B cell (primary cell): Measurements from ENCODE around the gene FGFR3. TPM values are rescaled to one million over a fixed set of nuclear protein-coding genes. Genes with fewer than 3 reads are reported as not detected.

Source experiments
- ATAC-seq: fragments of 200-7000 bp; cut with Tn5 transposase; one replicate; pipeline ENCODE4 v1.10.0; 2021; ENCODE audit warnings: low read depth, mild to moderate bottlenecking, moderate number of reproducible peaks, moderate library complexity
- CTCF ChIA-PET: fragments of 350-600 bp; sonication (Branson Sonifier 250); formaldehyde crosslinking; loops from one replicate; lab custom pipeline; 2021; ENCODE audit warnings: antibody characterized with exemption, inconsistent platforms; lab: Charles Lee
- POLR2A ChIA-PET: fragments of 350-600 bp; sonication (Branson Sonifier 250); formaldehyde crosslinking; loops from one replicate; lab custom pipeline; 2021; ENCODE audit warnings: antibody characterized with exemption; lab: Charles Lee
- DNase-seq: peaks from one replicate; pipeline ENCODE4 v3.0.0; 2013
- H2AFZ ChIP-seq: 2 replicates; pipeline ENCODE4 v1.6.1; 2012; ENCODE audit warnings: mild to moderate bottlenecking, low read depth, low read length; ENCODE audit not compliant: insufficient read depth, poor library complexity, severe bottlenecking
- H3K27ac ChIP-seq, 2 donors: 1 replicate in 1 of 2; 2 replicates in 1 of 2; pipeline ENCODE4 v1.5.1; 2012 to 2013; ENCODE audit warnings: low read length in 2 of 2, mild to moderate bottlenecking in 2 of 2, moderate library complexity in 1 of 2
- H3K27me3 ChIP-seq, 4 experiments: fragments of 200-600 bp in 1 of 4; sonication (generic) in 1 of 4; replicated peaks in 1 of 4; 1 replicate in 2 of 4; 2 replicates in 2 of 4; pipeline versions ENCODE4 v1.6.1 to v1.7.0; 2013 to 2016; ENCODE audit warnings: low read length in 3 of 4, mild to moderate bottlenecking in 2 of 4, mixed read lengths in 1 of 4, moderate library complexity in 1 of 4; ENCODE audit not compliant: insufficient read depth in 4 of 4, control insufficient read depth in 3 of 4; ENCODE audit errors: control extremely low read depth in 1 of 4
- H3K36me3 ChIP-seq, 2 experiments: replicated peaks in 1 of 2; 1 replicate in 1 of 2; 2 replicates in 1 of 2; pipeline versions ENCODE4 v1.6.1 to v1.7.1; 2013; ENCODE audit warnings: low read length in 1 of 2; ENCODE audit not compliant: insufficient read depth in 2 of 2, control insufficient read depth in 1 of 2; ENCODE audit errors: control extremely low read depth in 1 of 2, extremely low read depth in 1 of 2
- H3K4me1 ChIP-seq, 2 donors: fragments of 200-600 bp in 1 of 2; sonication (generic) in 1 of 2; 1 replicate in 1 of 2; 2 replicates in 1 of 2; pipeline versions ENCODE4 v1.5.1 to v1.6.1; 2013 to 2017; ENCODE audit warnings: low read length in 2 of 2; ENCODE audit not compliant: control insufficient read depth in 2 of 2, insufficient read depth in 2 of 2
- H3K4me2 ChIP-seq: replicated peaks from 2 replicates; pipeline ENCODE3; 2012; ENCODE audit warnings: mild to moderate bottlenecking, low read depth, low read length; ENCODE audit not compliant: poor library complexity, severe bottlenecking
- H3K4me3 ChIP-seq, 5 experiments: fragments of 200-600 bp in 1 of 5; sonication (generic) in 1 of 5; 1 replicate in 3 of 5; 2 replicates in 2 of 5; pipeline versions ENCODE4 v1.5.1 to v1.7.0; 2011 to 2016; ENCODE audit warnings: low read length in 4 of 5, mild to moderate bottlenecking in 4 of 5, low read depth in 2 of 5, control low read depth in 1 of 5, moderate library complexity in 1 of 5; ENCODE audit not compliant: insufficient read depth in 1 of 5; ENCODE audit errors: control extremely low read depth in 1 of 5, extremely low read depth in 1 of 5
- H3K79me2 ChIP-seq: fragments of 200-600 bp; sonication (generic); one replicate; pipeline ENCODE4 v1.6.0; 2016; ENCODE audit warnings: low read length; ENCODE audit not compliant: control insufficient read depth, insufficient read depth
- H3K9ac ChIP-seq: fragments of 200-600 bp; sonication (generic); 2 replicates; pipeline ENCODE4 v1.6.1; 2017; ENCODE audit warnings: mild to moderate bottlenecking, low read length, moderate library complexity
- H3K9me3 ChIP-seq, 3 donors: one replicate each; pipeline versions ENCODE4 v1.6.1 to v1.7.1; 2013; ENCODE audit warnings: low read length in 2 of 3; ENCODE audit not compliant: control insufficient read depth in 2 of 3, insufficient read depth in 1 of 3; ENCODE audit errors: control extremely low read depth in 1 of 3
- H4K20me1 ChIP-seq: 2 replicates; pipeline ENCODE4 v1.6.0; 2012; ENCODE audit warnings: mild to moderate bottlenecking, low read length; ENCODE audit not compliant: insufficient read depth, control insufficient read depth, poor library complexity, severe bottlenecking
- H3K27ac Mint-ChIP-seq: one replicate; pipeline ENCODE4 v1.8.0; 2021; ENCODE audit warnings: mixed read lengths
- H3K27me3 Mint-ChIP-seq: one replicate; pipeline ENCODE4 v1.8.0; 2021; ENCODE audit warnings: mixed read lengths
- H3K4me1 Mint-ChIP-seq: one replicate; pipeline ENCODE4 v1.8.0; 2021; ENCODE audit warnings: mixed read lengths
- H3K4me3 Mint-ChIP-seq: one replicate; pipeline ENCODE4 v1.8.0; 2021; ENCODE audit warnings: mixed read lengths
- H3K9me3 Mint-ChIP-seq: one replicate; pipeline ENCODE4 v1.8.0; 2022; ENCODE audit warnings: mixed read lengths; ENCODE audit not compliant: insufficient read depth
- EZH2 ChIP-seq: IDR thresholded peaks from 2 replicates; pipeline ENCODE4 v1.6.1; 2012; ENCODE audit warnings: borderline replicate concordance, low read depth, mild to moderate bottlenecking, moderate library complexity, low read length; ENCODE audit not compliant: insufficient read depth, poor library complexity, severe bottlenecking
- WGBS: methylation state at CpG from one replicate; pipeline ENCODE4 v1.1.5; 2013; ENCODE audit warnings: missing lambda C conversion rate; ENCODE audit not compliant: insufficient coverage; 5-methylcytosine and 5-hydroxymethylcytosine counted together
- intact Hi-C: fragments of 100-400 bp; cut with micrococcal nuclease; formaldehyde crosslinking; loops from one replicate; pipeline ENCODE4 v1.10.0; 2022
- polyA plus RNA-seq: library from polyadenylated mRNA; depleted of rRNA; stranded (reverse); fragments of >200 nt; gene quantifications from 2 replicates; pipeline ENCODE4 v1.2.3, GENCODE V29; 2012
- total RNA-seq, 2 donors: library from RNA; stranded (reverse); fragments of 120-200 nt in 1 of 2; gene quantifications; 1 replicate in 1 of 2; 2 replicates in 1 of 2; pipeline versions ENCODE4 v1.2.3 to v1.2.4, GENCODE V29; 2013 to 2022
- TF ChIP-seq, protein P1 (sequence below): fragments of 200-600 bp; IDR thresholded peaks from one replicate; pipeline ENCODE4 v1.8.0; 2022; ENCODE audit warnings: antibody characterized with exemption, mild to moderate bottlenecking

Gene FGFR3
- total and polyA plus RNA-seq, 2 donors (not counting 1 experiment from before 2014, with no cell fraction given) = not detected

DNA sequence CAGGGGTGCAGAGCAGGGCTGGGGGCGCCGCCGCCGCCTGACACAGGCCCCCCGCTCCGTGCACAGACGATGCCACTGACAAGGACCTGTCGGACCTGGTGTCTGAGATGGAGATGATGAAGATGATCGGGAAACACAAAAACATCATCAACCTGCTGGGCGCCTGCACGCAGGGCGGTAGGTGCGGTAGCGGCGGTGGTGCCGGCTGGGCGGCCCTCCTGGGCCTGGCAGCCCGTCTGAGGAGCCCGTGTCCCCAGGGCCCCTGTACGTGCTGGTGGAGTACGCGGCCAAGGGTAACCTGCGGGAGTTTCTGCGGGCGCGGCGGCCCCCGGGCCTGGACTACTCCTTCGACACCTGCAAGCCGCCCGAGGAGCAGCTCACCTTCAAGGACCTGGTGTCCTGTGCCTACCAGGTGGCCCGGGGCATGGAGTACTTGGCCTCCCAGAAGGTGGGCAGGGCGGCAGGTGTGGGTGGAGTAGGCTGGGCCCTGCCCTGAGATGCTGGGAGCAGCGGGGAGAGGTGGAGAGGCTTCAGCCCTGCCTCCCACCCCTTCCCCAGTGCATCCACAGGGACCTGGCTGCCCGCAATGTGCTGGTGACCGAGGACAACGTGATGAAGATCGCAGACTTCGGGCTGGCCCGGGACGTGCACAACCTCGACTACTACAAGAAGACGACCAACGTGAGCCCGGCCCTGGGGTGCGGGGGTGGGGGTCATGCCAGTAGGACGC, 12.6 kb downstream of the FGFR3 start:
- Histone ChIP-seq H3K27ac (no peak overlapping the region), H3K4me1 (no peaks in the 10 kb centered on the region), H4K20me1 (peaks cover 9% of the 10 kb centered on the region), H3K4me3 (no peak overlapping the region), H3K4me2 (no peak overlapping the region), H3K9me3 (no peaks in the 10 kb centered on the region), H3K9ac (no peak overlapping the region), H3K27me3 (no peaks in the 10 kb centered on the region), H2AFZ (no peak overlapping the region), H3K79me2 (no peaks in the 10 kb centered on the region), H3K36me3 (no peaks in the 10 kb centered on the region)
- WGBS = 93% methylated on average over 47 of the region's 47 CpGs
- no peak overlapping the region for H3K4me3 Mint-ChIP-seq
- no peak overlapping the region for H3K27ac Mint-ChIP-seq
- CTCF ChIA-PET = no interaction called here
- TF ChIP-seq, protein P1, sequence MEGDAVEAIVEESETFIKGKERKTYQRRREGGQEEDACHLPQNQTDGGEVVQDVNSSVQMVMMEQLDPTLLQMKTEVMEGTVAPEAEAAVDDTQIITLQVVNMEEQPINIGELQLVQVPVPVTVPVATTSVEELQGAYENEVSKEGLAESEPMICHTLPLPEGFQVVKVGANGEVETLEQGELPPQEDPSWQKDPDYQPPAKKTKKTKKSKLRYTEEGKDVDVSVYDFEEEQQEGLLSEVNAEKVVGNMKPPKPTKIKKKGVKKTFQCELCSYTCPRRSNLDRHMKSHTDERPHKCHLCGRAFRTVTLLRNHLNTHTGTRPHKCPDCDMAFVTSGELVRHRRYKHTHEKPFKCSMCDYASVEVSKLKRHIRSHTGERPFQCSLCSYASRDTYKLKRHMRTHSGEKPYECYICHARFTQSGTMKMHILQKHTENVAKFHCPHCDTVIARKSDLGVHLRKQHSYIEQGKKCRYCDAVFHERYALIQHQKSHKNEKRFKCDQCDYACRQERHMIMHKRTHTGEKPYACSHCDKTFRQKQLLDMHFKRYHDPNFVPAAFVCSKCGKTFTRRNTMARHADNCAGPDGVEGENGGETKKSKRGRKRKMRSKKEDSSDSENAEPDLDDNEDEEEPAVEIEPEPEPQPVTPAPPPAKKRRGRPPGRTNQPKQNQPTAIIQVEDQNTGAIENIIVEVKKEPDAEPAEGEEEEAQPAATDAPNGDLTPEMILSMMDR = no peak
- no peak for TF ChIP-seq EZH2
- no peak for ATAC-seq
- POLR2A ChIA-PET = no interaction called here
- DNase-seq = no peak
- no peaks in the 10 kb centered on the region for H3K9me3 Mint-ChIP-seq
- H3K27me3 Mint-ChIP-seq = no peaks in the 10 kb centered on the region
- intact Hi-C loops = no loop called here
- no peaks in the 10 kb centered on the region for H3K4me1 Mint-ChIP-seq

DNA sequence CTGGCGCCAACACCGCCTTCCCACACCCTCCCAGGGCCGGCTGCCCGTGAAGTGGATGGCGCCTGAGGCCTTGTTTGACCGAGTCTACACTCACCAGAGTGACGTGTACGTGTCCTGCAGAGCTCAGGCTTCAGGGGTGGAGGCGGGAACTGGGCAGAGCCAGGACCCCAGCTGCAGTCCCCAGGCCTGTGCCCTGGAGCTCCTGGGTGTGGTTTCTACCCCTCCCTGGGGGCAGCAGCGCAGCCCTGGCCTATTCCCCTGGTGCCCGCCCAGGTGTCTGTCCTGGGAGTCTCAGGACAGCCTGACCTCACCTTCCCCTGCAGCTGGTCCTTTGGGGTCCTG, 13.1 kb downstream of the FGFR3 start:
- Histone ChIP-seq H3K79me2 (no peaks in the 10 kb centered on the region), H4K20me1 (peaks cover 9% of the 10 kb centered on the region), H3K4me2 (no peak overlapping the region), H3K36me3 (no peaks in the 10 kb centered on the region), H2AFZ (no peak overlapping the region), H3K4me3 (no peak overlapping the region), H3K27ac (no peak overlapping the region), H3K9me3 (no peaks in the 10 kb centered on the region), H3K27me3 (no peaks in the 10 kb centered on the region), H3K9ac (no peak overlapping the region), H3K4me1 (no peaks in the 10 kb centered on the region)
- H3K27ac Mint-ChIP-seq = no peak overlapping the region
- DNase-seq = no peak
- no peak for ATAC-seq
- WGBS = 83% methylated on average over 10 of the region's 11 CpGs
- ChIA-PET POLR2A (no interaction called here), CTCF (interaction anchor here (1.0 kb wide), 1 partner anchor 113 kb away, joined by 4 read pairs; no protein-coding TSS in a partner anchor)
- H3K4me3 Mint-ChIP-seq = no peak overlapping the region
- TF ChIP-seq, protein P1 = no peak
- TF ChIP-seq EZH2 = no peak
- intact Hi-C loops = no loop called here
- H3K9me3 Mint-ChIP-seq = no peaks in the 10 kb centered on the region
- H3K27me3 Mint-ChIP-seq = no peaks in the 10 kb centered on the region
- H3K4me1 Mint-ChIP-seq = no peaks in the 10 kb centered on the region
